SU-DHL-6 (cell line): ENCODE results near the gene YARS1.
"Not testable (repeated sequence)": the region's sequence is repeated elsewhere in the genome, so short reads cannot be mapped to it uniquely, and the experiment has no call there.

Experiments used
- H2AFZ ChIP-seq: fragments of 200-600 bp; sonication (generic); 2 replicates; pipeline ENCODE4 v1.6.1; 2014; ENCODE audit warnings: low read depth, mild to moderate bottlenecking, moderate library complexity, mixed read lengths, antibody characterized with exemption, low read length; ENCODE audit not compliant: severe bottlenecking
- H3F3A ChIP-seq: fragments of 200-600 bp; shearing (Covaris generic); 2 replicates; pipeline ENCODE4 v1.6.0; 2016; ENCODE audit warnings: antibody characterized with exemption, mild to moderate bottlenecking; ENCODE audit not compliant: insufficient read depth
- H3K27ac ChIP-seq: fragments of 200-600 bp; sonication (generic); 2 replicates; pipeline ENCODE4 v1.5.1; 2016; ENCODE audit warnings: low read depth, mild to moderate bottlenecking, low read length, moderate library complexity, mixed read lengths
- H3K27me3 ChIP-seq: fragments of 200-600 bp; sonication (generic), shearing (Covaris generic); 2 replicates; pipeline ENCODE4 v1.6.0; 2014; ENCODE audit warnings: mild to moderate bottlenecking, low read length
- H3K36me3 ChIP-seq: fragments of 200-600 bp; sonication (generic); 2 replicates; pipeline ENCODE4 v1.6.1; 2014; ENCODE audit warnings: mild to moderate bottlenecking, low read length, mixed read lengths
- H3K4me2 ChIP-seq: fragments of 300-600, 200-600 bp; shearing (Covaris generic), sonication (generic); 2 replicates; pipeline ENCODE4 v1.6.0; 2014; ENCODE audit warnings: low read length, low read depth, mild to moderate bottlenecking; ENCODE audit not compliant: poor library complexity, severe bottlenecking
- H3K4me3 ChIP-seq: fragments of 200-600 bp; sonication (generic); 2 replicates; pipeline ENCODE4 v1.5.1; 2014; ENCODE audit warnings: antibody characterized with exemption, low read length, mild to moderate bottlenecking, mixed read lengths; ENCODE audit not compliant: insufficient read depth, poor library complexity, severe bottlenecking
- H3K79me2 ChIP-seq: fragments of 200-600 bp; sonication (generic); 2 replicates; pipeline ENCODE4 v1.6.1; 2014; ENCODE audit warnings: mild to moderate bottlenecking, low read length, moderate library complexity; ENCODE audit not compliant: insufficient read depth
- H3K9ac ChIP-seq: fragments of 200-600 bp; sonication (generic); 2 replicates; pipeline ENCODE4 v1.7.0; 2014; ENCODE audit warnings: mild to moderate bottlenecking, low read length
- H3K9me2 ChIP-seq: fragments of 200-600 bp; sonication (generic); replicated peaks from 2 replicates; pipeline ENCODE4 v1.6.1; 2014; ENCODE audit warnings: low read length; ENCODE audit not compliant: insufficient read depth
- H3K9me3 ChIP-seq: fragments of 200-600 bp; sonication (generic); 2 replicates; pipeline ENCODE4 v1.6.1; 2014; ENCODE audit warnings: low read length, mixed read lengths; ENCODE audit not compliant: insufficient read depth
- H4K20me1 ChIP-seq: fragments of 200-600 bp; sonication (generic); 2 replicates; pipeline ENCODE4 v1.6.1; 2014; ENCODE audit warnings: low read depth, mild to moderate bottlenecking, antibody characterized with exemption, low read length, moderate library complexity, mixed read lengths
- CTCF ChIP-seq: fragments of 200-600 bp; sonication (generic); IDR thresholded peaks from one replicate; pipeline ENCODE4 v1.5.1; 2017; ENCODE audit warnings: antibody characterized with exemption, mild to moderate bottlenecking, low read length, moderate library complexity; ENCODE audit not compliant: insufficient read depth, poor library complexity, severe bottlenecking
- EZH2phosphoT487 ChIP-seq: fragments of 200-600 bp; sonication (generic), shearing (Covaris generic); conservative IDR thresholded peaks from 2 replicates; pipeline ENCODE4 v1.6.1; 2018; ENCODE audit warnings: mild to moderate bottlenecking, antibody characterized with exemption, low read length, moderate library complexity, mixed read lengths

YARS1 gene

DNA sequence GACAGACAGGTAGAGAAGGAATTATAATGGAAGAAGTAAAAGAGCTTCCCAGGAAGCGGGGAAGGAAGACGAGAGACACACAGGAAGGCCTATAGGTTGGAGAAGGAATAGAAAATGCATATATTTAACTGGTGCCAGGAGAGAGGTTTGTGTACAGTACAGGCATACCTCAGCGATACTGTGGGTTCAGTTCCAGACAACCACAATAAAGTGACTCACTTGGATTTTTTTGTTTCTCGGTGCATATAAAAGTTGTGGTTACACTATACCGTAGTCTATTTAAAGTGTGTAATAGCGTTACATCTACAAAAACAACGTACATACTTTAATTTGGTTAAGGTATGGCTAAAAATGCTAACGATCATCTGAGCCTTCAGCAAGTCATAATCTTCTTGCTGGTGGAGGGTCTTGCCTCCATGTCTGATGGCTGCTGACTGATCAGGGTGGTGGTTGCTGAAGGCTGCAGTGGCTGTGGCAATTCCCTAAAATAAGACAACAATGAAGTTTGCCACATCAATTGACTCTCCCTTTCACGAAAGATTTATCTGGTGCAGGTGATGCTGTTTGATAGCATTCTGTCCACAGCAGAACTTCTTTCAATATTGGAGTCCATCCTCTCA is 16.0 kb downstream of the YARS1 start:
- Histone ChIP-seq H3K27ac (no peak overlapping the region), H3K36me3 (peaks cover 18% of the 10 kb centered on the region; the same call in 1 of the 2 replicates), H3K4me3 (no peak overlapping the region), H3K4me2 (no peak overlapping the region), H3K27me3 (no peaks in the 10 kb centered on the region), H3K9ac (no peak overlapping the region), H4K20me1 (peaks cover 6% of the 10 kb centered on the region; the same call in 1 of the 2 replicates), H3F3A (no peaks in the 10 kb centered on the region; the same call in 1 of the 2 replicates), H3K9me3 (no peaks in the 10 kb centered on the region), H3K9me2 (no peaks in the 10 kb centered on the region), H2AFZ (no peak overlapping the region), H3K79me2 (peaks cover 5% of the 10 kb centered on the region; the same call in 1 of the 2 replicates)
- TF ChIP-seq CTCF (no peak), EZH2phosphoT487 (no peak)

GRCh38 chr1:32798679-32799416 is 18.3 kb downstream of the YARS1 start:
- peaks cover 3% of the 10 kb centered on the region; the same call in 1 of the 2 replicates for H4K20me1 ChIP-seq
- no peak overlapping the region for H3K4me3 ChIP-seq
- no peaks in the 10 kb centered on the region for H3K27me3 ChIP-seq
- no peak overlapping the region for H2AFZ ChIP-seq
- peaks cover 5% of the 10 kb centered on the region; the same call in 1 of the 2 replicates for H3K79me2 ChIP-seq
- no peak overlapping the region for H3K4me2 ChIP-seq
- no peak overlapping the region for H3K27ac ChIP-seq
- TF ChIP-seq EZH2phosphoT487: no peak
- H3K9me3 ChIP-seq: no peaks in the 10 kb centered on the region
- no peaks in the 10 kb centered on the region for H3K9me2 ChIP-seq
- H3K36me3 ChIP-seq: peaks cover 12% of the 10 kb centered on the region
- H3K9ac ChIP-seq: no peak overlapping the region
- no peaks in the 10 kb centered on the region; the same call in 1 of the 2 replicates for H3F3A ChIP-seq

GRCh38 chr1:32798191-32798590 is 19.0 kb downstream of the YARS1 start:
- no peak for TF ChIP-seq EZH2phosphoT487
- no peak for TF ChIP-seq CTCF
- H3K9ac ChIP-seq: no peak overlapping the region

GRCh38 chr1:32797456-32797855 is 19.7 kb downstream of the YARS1 start:
- no peak overlapping the region for H3K4me2 ChIP-seq
- H3F3A ChIP-seq: no peaks in the 10 kb centered on the region; the same call in 1 of the 2 replicates
- H3K4me3 ChIP-seq: no peak overlapping the region
- peaks cover 3% of the 10 kb centered on the region; the same call in 1 of the 2 replicates for H3K79me2 ChIP-seq
- H3K27me3 ChIP-seq: no peaks in the 10 kb centered on the region
- H3K9me3 ChIP-seq: no peaks in the 10 kb centered on the region
- H3K9ac ChIP-seq: no peak overlapping the region
- peaks cover 3% of the 10 kb centered on the region; the same call in 1 of the 2 replicates for H4K20me1 ChIP-seq
- H3K27ac ChIP-seq: no peak overlapping the region
- peaks cover 18% of the 10 kb centered on the region for H3K36me3 ChIP-seq
- TF ChIP-seq EZH2phosphoT487: no peak
- TF ChIP-seq CTCF: no peak
- no peak overlapping the region for H2AFZ ChIP-seq
- H3K9me2 ChIP-seq: no peaks in the 10 kb centered on the region

More at GRCh38 chr1:32798191-32798590, 19.0 kb downstream of the YARS1 start:
- Histone ChIP-seq H3K4me3 (no peak overlapping the region), H3F3A (no peaks in the 10 kb centered on the region; the same call in 1 of the 2 replicates), H3K9me3 (no peaks in the 10 kb centered on the region), H3K9me2 (no peaks in the 10 kb centered on the region), H3K27ac (no peak overlapping the region), H3K79me2 (peaks cover 5% of the 10 kb centered on the region; the same call in 1 of the 2 replicates), H3K36me3 (peaks cover 16% of the 10 kb centered on the region), H3K27me3 (no peaks in the 10 kb centered on the region), H4K20me1 (peaks cover 3% of the 10 kb centered on the region; the same call in 1 of the 2 replicates), H2AFZ (no peak overlapping the region), H3K4me2 (no peak overlapping the region)

- H3F3A ChIP-seq, H3K9me3 ChIP-seq, H3K9me2 ChIP-seq, H3K27me3 ChIP-seq, H3K9ac ChIP-seq, H3K27ac ChIP-seq, H4K20me1 ChIP-seq, H3K4me2 ChIP-seq, H3K4me3 ChIP-seq, H3K79me2 ChIP-seq, H2AFZ ChIP-seq: not testable (repeated sequence)
- peaks cover 19% of the 10 kb centered on the region for H3K36me3 ChIP-seq
These were observed 21.4 kb downstream of the YARS1 start for GRCh38 chr1:32795763-32796162.
